Fibroblast of mammary gland (primary cell): Measurements from ENCODE around the gene BCL10.
A peak's percentile ranks its signal among the peaks of the same experiment; 100 is the strongest.

Source experiments
- DNase-seq: peaks from one replicate; pipeline ENCODE4 v3.0.0-alpha.2; 2010; ENCODE audit warnings: low read depth
- H3K4me3 ChIP-seq: 2 replicates; pipeline ENCODE4 v1.5.1; 2011; ENCODE audit warnings: low read depth, mild to moderate bottlenecking, low read length, moderate library complexity; ENCODE audit not compliant: control insufficient read depth
- TF ChIP-seq, protein P1 (sequence below): conservative IDR thresholded peaks from 2 replicates; pipeline ENCODE4 v1.5.1; 2011; ENCODE audit warnings: low read depth, low read length, inconsistent platforms; ENCODE audit not compliant: control insufficient read depth, insufficient read depth

Gene BCL10

DNA sequence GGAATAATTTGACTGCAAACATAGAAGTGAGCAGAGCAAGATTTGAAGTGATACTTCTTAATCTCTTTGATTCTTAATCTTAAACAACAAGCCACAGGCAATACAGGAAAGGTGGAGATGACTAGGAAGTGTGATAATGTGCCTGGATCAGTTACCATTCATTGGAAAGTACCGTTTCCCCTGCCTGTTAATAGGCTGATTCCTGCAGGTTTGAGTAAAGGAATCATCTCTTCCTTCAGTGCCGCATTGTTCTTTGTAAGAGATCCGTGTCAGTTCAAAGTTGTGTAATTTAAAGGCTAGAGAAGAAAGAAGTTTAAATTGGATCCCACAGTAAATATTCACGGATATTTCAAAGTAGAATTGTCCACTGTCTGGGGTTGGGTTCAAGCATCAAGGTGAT, 43.5 kb upstream of the BCL10 start:
- DNase-seq = no peak
- TF ChIP-seq, protein P1, sequence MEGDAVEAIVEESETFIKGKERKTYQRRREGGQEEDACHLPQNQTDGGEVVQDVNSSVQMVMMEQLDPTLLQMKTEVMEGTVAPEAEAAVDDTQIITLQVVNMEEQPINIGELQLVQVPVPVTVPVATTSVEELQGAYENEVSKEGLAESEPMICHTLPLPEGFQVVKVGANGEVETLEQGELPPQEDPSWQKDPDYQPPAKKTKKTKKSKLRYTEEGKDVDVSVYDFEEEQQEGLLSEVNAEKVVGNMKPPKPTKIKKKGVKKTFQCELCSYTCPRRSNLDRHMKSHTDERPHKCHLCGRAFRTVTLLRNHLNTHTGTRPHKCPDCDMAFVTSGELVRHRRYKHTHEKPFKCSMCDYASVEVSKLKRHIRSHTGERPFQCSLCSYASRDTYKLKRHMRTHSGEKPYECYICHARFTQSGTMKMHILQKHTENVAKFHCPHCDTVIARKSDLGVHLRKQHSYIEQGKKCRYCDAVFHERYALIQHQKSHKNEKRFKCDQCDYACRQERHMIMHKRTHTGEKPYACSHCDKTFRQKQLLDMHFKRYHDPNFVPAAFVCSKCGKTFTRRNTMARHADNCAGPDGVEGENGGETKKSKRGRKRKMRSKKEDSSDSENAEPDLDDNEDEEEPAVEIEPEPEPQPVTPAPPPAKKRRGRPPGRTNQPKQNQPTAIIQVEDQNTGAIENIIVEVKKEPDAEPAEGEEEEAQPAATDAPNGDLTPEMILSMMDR = no peak

DNA sequence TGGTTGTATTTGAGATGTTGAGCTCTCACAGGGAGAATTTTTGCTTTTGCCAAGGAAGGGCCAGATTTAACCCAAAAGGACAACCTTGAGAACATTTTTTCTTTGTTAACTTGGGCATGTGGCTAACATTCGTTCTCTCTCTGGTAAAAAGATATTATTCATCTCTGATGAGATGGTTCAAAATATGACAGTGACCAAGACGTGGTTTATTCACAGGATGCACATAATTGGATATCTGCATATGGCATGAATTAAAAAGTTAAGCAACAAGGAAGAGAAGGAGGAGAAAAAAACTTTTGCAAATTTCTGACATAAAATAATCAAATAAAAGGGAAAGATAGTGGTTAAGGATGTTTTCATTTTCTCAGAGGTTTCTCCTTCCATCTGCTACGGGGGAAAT, 43.1 kb upstream of the BCL10 start:
- no peak overlapping the region for H3K4me3 ChIP-seq
- TF ChIP-seq, protein P1 = no peak
- DNase-seq = peak; percentile 86

More for the DNA sequence above, 43.5 kb upstream of the BCL10 start:
- no peak overlapping the region for H3K4me3 ChIP-seq

DNA sequence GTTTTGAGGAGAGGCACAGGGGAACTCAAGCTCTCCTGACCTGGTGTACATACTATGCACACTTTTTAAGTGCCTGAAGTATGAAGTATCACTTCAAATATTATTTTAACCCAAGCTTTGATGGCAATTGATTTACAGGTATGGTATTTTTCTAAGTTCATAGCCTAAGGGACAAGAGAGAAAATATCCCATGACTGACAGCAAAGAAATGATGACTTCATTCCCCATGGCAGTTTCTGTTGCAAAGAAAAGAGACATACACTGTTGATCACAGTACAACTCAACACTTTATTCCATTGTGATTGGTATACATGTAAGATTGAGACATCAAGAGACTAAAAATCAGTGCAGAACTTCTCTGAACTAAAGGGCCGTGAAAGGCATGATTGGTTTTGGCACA, 41.8 kb upstream of the BCL10 start:
- no peak overlapping the region for H3K4me3 ChIP-seq
- DNase-seq = no peak
- TF ChIP-seq, protein P1 = no peak

DNA sequence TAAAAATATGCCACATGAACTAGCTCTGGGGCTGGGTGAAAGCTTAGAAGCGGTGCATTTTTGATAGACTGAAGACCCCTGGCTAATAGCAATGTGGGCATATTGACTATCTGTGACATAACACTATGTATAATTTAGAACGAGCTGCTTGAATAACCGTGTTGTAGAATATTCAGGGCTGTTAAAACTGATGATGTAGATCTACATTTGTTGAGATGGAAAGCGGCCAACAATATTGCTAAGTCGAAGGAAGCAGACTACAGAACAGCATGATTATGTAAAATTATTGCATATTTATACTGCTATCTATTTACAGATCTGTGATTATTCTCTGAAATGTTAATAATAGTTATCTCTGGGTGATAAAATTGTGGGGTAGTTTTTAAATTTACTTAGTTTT, 41.1 kb upstream of the BCL10 start:
- TF ChIP-seq, protein P1 = no peak
- DNase-seq = no peak
- no peak overlapping the region for H3K4me3 ChIP-seq

DNA sequence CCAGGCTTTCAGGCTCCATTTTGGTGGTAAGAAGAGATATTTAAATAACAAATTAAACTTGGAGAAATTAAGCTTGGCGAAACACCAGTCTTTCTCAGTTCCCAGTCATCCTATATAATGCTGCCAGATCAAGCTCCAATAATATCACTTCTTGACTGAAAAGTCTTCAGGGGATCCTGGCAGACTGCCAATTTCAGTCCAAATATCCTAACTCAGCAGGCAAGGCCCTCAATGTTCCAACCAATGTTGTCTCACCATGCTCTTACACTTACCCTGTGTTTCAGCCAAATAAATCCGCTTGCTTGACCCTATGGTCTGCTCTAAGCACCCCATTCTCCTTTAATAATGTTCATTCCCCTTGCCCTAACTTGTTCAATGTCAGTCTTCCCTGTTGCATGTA, 39.9 kb upstream of the BCL10 start:
- no peak overlapping the region for H3K4me3 ChIP-seq
- TF ChIP-seq, protein P1 = no peak
- DNase-seq = no peak

DNA sequence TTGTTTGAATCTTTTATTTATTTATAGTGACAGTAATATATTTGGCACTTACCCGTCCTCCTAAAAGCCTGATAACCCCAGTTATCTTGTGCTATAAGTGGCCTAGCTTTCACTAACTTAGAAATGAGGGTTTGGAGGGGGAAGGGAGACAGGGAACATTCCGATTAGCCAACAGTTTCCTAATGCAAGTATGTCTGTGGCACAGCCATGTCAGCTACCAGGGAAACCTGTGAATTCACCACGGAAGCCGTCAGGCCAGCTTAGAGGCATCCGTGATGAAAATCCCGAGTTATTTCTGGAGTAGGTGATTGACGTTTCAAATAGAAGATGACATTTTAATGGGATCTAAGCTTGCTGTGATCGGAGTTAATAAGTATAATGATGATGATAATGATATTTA, 39.4 kb upstream of the BCL10 start:
- no peak overlapping the region for H3K4me3 ChIP-seq
- DNase-seq = no peak
- TF ChIP-seq, protein P1 = no peak

DNA sequence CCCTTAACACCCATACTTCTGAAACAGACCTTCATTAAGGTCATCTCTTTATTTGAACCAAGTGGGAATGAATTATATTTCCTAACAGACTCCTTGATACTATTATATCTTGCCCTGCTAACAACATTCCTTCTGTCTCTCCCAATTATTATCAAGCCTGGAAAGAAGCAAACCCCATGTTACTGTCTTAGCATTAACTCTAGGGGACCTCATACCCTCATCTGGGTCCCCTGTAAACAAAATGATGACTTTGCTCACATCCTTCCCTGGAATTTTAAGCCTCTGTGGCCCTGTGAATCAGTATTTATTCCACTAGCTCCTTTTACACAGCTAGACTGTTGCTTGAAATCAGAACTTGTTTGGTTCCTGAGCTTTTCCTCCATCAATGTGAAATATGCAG, 38.3 kb upstream of the BCL10 start:
- DNase-seq = no peak
- TF ChIP-seq, protein P1 = no peak
- no peak overlapping the region for H3K4me3 ChIP-seq
